Stimulated activated CD8-positive, alpha-beta memory T cell treated with anti-CD3 and anti-CD28 coated beads, Interleukin-4, amount 100 ng/mL, for 48 hours (primary cell): ENCODE measurements around the gene NINL.
"Not testable (repeated sequence)": the region's sequence is repeated elsewhere in the genome, so short reads cannot be mapped to it uniquely, and the experiment has no call there.

Source experiments
- DNase-seq: peaks from one replicate; pipeline ENCODE4 v3.0.0-alpha.2; 2020

Gene NINL

GRCh38 chr20:25550645-25551337 lies 34.5 kb downstream of the NINL start:
- not testable (repeated sequence) for DNase-seq

- no peak for DNase-seq
Observed at GRCh38 chr20:25549843-25550477, 35.4 kb downstream of the NINL start.

GRCh38 chr20:25549172-25549773 lies 36.1 kb downstream of the NINL start:
- DNase-seq: no peak

GRCh38 chr20:25548613-25549086 lies 36.7 kb downstream of the NINL start:
- DNase-seq: no peak

- no peak for DNase-seq
Observed at GRCh38 chr20:25547999-25548398, 37.3 kb downstream of the NINL start.

DNA sequence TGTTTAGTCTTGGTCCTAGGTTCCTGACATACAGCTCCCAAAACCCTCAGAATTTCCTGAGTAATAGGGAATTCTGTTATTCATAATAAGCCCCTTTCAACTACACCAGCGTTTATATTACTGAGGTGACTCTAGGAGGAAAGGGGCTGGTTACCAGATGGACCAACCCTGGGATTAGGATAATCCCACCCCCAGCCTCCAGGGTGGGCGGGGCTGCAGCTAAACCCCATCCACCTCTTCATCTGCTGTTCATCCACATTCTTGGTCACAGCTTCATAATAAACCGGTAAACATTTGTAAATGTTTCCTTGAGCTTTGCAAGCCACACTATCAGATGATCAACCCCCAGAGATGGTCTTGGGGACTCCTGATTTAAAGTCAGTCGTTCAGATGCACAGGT lies 38.3 kb downstream of the NINL start:
- no peak for DNase-seq

DNA sequence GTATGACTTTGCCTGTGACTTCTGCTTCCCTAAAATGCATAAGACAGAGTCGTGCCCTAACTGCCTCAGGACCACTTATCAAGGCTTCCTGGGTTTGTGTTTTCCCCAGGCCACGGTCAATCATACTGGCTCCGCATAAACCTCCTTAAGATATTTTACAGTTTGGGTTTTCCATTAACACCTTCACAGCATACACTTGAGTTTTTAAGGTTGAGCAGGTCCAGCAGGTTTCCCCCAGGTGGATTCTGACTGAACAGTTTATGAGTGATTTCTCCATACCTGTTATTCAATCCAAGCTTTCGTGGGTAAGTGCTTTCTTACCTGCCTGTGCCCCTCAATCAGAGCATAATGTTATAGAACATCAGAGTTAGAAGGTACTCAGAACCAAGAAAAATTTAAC lies 39.3 kb downstream of the NINL start:
- no peak for DNase-seq

DNA sequence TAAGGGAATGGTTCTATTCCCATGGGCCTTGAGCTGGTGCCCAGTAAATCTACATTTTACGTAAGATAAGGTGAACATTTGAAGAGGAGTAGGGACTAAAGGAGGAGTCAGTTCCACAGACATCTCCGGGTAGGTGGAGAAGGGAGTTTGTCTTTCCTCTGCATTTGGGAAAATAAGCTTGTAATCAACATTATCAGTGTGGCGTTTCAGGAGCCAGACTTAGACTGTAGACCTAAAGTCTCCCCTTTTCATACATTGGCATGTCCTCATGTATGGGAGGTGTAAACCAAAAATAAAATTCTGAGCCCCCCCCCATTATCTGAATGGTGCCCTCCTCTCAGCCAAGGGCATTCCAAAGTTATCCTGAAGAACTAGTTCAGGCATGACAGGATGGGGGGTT lies 40.2 kb downstream of the NINL start:
- no peak for DNase-seq

DNA sequence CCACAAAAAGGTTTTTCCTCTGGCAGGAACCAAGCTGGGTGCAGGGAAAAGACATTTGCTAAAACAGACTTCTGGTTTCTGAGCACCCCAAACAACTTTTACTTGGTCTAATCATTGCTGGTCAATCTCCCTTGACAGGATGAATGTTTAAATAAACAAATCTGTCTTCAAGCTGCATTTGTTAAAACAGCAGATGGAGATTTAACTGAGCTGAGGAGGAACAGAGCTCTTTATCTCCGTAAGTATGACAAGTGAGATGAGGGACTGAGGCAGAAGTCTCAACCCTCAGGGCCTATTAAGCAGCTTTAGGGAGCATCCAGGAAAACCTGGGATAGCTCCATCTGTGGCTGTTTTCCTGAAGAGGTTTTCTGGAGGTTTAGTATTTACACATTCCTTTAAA lies 40.6 kb downstream of the NINL start:
- DNase-seq: no peak

GRCh38 chr20:25544311-25544710 lies 41.0 kb downstream of the NINL start:
- DNase-seq: no peak

DNA sequence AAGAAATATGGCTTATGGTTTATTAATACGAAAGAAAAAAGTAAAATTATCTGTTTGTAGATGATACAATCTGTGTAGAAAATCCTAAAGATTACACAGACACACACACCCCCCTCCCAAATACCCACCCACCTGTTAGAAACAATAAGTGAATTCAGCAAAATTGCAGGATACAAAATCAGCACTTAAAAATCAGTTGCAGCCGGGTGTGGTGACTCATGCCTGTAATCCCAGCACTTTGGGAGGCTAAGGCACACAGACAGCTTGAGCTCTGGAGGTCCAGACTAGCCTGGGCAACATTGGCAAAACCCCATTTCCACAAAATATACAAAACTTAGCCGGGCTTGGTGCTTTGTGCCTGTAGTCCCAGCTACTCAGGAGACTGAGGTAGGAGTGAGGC lies 42.3 kb downstream of the NINL start:
- DNase-seq: no peak

GRCh38 chr20:25541676-25542075 lies 43.7 kb downstream of the NINL start:
- no peak for DNase-seq

- DNase-seq: no peak
Observed at GRCh38 chr20:25539742-25540672, 45.3 kb downstream of the NINL start.

- no peak for DNase-seq
Observed at GRCh38 chr20:25538838-25539665, 46.3 kb downstream of the NINL start.

DNA sequence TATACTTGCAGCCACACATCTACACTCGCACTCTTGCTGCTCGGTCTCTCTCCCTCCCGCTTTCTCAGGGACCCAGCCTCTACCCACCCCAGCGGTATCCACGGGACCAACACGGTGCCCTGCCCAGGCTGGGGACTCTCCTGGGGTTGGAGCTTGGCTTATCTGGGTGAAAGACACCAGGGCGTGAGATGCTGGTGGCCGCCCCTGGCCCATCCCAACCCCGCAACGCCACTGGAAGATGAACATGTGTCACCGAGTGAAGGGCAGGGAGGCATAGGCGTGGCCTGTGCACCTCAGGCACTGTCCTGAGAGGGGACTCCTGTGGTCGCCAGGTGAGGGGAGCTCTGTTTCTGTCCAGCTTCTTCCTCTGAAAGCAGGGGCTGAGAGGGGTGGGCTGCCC lies 47.4 kb downstream of the NINL start:
- no peak for DNase-seq

- DNase-seq: no peak
Observed at GRCh38 chr20:25535762-25536161, 49.6 kb downstream of the NINL start.

GRCh38 chr20:25534845-25535244 lies 50.5 kb downstream of the NINL start:
- no peak for DNase-seq

DNA sequence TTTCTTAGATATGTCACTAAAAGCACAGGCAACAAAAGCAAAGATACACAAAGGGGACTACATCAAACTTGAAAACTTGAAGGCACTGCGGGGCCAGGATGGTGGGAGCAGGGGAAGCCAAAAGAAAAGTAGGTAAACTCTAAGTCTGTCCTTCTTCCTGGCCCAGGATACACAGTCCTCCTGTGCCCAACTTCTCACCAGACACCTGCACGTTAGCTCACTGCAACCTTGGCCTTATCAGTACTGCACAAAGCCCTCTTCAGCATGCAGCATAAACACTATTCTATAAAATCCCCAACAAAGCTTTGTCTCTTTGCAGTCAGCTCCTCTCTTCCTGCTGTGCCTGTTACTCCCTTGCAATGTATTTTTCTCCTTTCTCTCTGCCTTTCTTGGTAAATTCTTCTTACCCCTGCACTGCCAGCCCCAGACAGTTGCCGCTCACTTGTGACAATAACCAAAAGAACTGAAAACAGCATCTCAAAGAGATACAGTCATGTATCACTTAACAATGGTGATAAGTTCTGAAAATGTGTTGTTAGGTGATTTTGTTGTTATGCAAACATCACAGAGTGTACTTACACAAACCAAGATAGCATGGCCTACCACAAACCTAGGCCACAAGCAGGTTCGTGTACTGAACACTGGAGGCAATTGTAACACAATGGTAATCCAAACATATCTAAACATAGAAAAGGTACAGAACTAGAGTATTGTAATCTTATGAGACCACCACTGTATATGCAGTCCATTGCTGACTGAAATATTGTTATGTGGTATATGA lies 51.2 kb downstream of the NINL start:
- DNase-seq: no peak

- no peak for DNase-seq
Observed at GRCh38 chr20:25532971-25533391, 52.4 kb downstream of the NINL start.

DNA sequence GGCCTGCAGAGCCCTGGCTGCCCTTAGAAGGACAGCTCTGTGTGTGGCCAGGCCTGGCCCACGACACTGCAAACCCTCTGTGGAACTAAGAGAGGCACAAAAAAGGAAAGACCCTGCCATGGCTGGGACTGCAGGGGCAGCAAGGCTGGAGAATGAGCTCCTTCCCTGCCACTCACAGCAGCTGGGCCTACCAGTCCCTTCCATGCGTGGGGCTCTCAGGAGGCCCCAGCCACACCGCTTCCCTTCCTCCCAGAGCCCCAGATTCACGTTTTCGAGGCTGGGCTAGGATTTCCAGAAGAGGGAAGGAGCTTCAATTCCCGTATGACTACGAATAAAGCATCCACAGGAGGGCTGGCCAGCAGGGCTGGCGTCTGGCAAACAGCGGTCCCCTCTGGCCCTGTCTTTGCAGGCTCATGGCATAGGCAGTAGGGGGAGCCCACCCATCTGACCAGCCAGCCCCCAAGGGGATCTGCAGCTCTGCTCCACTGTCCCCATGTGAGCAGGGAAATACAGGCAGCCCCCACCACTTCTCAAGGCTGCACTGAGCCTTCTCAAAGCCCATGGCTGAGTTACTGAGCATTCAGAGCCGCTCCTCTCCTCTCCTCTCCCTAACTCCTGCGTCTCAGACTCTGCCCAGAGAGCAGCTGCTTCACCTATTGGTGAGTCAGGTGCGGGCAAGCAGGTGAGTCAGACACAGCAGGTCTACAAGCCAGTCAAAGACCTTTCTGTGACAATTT lies 53.1 kb downstream of the NINL start:
- no peak for DNase-seq
